Activated CD4-positive, alpha-beta T cell treated with anti-CD3 and anti-CD28 coated beads, Interleukin-2, amount 10 ng/mL, durations not matched to agents 7 days and 5 days (primary cell): ENCODE data around the gene KDR. TPM values are rescaled to one million over a fixed set of nuclear protein-coding genes. Genes with fewer than 3 reads are reported as not detected.

Source experiments
- total RNA-seq, 2 experiments: library from RNA; stranded (reverse); gene quantifications; one replicate each; pipeline ENCODE4 v1.2.3, GENCODE V29; 2021

The KDR gene
- total RNA-seq, 2 experiments from 2014 or later: not detected

Other genes with a start within 250 kb of the KDR start
- 10 to 100 TPM in 1 of 2 experiments, 1 to 10 TPM in 1; 8.3 to 10.3 TPM for gene SRD5A3, start 220.6 kb upstream of the KDR start, total RNA-seq